GM18909 (cell line): ENCODE measurements around the gene MATCAP1.

Source experiments
- ATAC-seq: cut with Tn5 transposase; IDR thresholded peaks from one replicate; pipeline ENCODE4 v1.9.1; 2021; ENCODE audit warnings: mild to moderate bottlenecking; ENCODE audit not compliant: unreplicated experiment, poor library complexity

MATCAP1 gene

GRCh38 chr16:67208154-67208896 lies 24.6 kb upstream of the MATCAP1 start:
- no peak for ATAC-seq

GRCh38 chr16:67207249-67208091 lies 23.7 kb upstream of the MATCAP1 start:
- ATAC-seq, result no peak

GRCh38 chr16:67206838-67207248 lies 23.1 kb upstream of the MATCAP1 start:
- no peak for ATAC-seq

GRCh38 chr16:67206129-67206837 lies 22.5 kb upstream of the MATCAP1 start:
- no peak for ATAC-seq

GRCh38 chr16:67204076-67204475 lies 20.3 kb upstream of the MATCAP1 start:
- ATAC-seq, result no peak

- no peak for ATAC-seq
These were observed 19.3 kb upstream of the MATCAP1 start for GRCh38 chr16:67202956-67203493.

- no peak for ATAC-seq
These were observed 18.7 kb upstream of the MATCAP1 start for GRCh38 chr16:67202426-67202825.

- ATAC-seq, result no peak
These were observed 17.9 kb upstream of the MATCAP1 start for GRCh38 chr16:67201411-67202345.

GRCh38 chr16:67200491-67200890 lies 16.7 kb upstream of the MATCAP1 start:
- no peak for ATAC-seq

GRCh38 chr16:67199808-67200198 lies 16.0 kb upstream of the MATCAP1 start:
- no peak for ATAC-seq

GRCh38 chr16:67199011-67199807 lies 15.4 kb upstream of the MATCAP1 start, which contains the start of gene ELMO3:
TSS of gene ELMO3 (plus strand) at chr16:67199131. CDS start at chr16:67199327, 196 bp downstream.
- ATAC-seq, result no peak

GRCh38 chr16:67198238-67198734 lies 14.5 kb upstream of the MATCAP1 start:
- no peak for ATAC-seq

- ATAC-seq, result no peak
These were observed 13.9 kb upstream of the MATCAP1 start for GRCh38 chr16:67197704-67198103.

GRCh38 chr16:67196881-67197280 lies 13.1 kb upstream of the MATCAP1 start:
- no peak for ATAC-seq

GRCh38 chr16:67195676-67196075 lies 11.9 kb upstream of the MATCAP1 start:
- no peak for ATAC-seq

GRCh38 chr16:67194260-67194659 lies 10.5 kb upstream of the MATCAP1 start:
- ATAC-seq, result no peak

- ATAC-seq, result no peak
These were observed 9.8 kb upstream of the MATCAP1 start for GRCh38 chr16:67193536-67193935.

GRCh38 chr16:67192781-67193361 lies 9.1 kb upstream of the MATCAP1 start:
- no peak for ATAC-seq
